Measurements from ENCODE around the gene SPTLC3.

DNA sequence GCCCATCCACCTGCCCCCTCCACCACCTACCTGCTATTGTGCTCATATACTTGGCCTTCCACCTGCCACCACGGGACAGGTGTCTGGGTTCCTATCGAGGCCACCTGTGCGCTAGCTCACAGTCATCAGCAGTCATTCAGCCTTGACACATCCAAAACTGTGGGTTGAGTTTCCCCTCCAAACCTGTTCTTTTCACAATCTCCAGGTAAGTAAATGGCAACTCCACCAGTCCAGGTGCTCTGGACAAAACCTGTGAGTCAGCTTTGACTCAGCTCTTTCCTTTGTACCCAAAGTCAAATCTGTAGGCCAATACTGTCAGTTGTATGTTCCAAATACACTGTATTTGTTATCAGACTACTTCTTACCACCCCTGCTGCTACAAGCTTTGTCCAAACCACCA lies 52.6 kb downstream of the SPTLC3 start:
- TF ChIP-seq, protein P1, sequence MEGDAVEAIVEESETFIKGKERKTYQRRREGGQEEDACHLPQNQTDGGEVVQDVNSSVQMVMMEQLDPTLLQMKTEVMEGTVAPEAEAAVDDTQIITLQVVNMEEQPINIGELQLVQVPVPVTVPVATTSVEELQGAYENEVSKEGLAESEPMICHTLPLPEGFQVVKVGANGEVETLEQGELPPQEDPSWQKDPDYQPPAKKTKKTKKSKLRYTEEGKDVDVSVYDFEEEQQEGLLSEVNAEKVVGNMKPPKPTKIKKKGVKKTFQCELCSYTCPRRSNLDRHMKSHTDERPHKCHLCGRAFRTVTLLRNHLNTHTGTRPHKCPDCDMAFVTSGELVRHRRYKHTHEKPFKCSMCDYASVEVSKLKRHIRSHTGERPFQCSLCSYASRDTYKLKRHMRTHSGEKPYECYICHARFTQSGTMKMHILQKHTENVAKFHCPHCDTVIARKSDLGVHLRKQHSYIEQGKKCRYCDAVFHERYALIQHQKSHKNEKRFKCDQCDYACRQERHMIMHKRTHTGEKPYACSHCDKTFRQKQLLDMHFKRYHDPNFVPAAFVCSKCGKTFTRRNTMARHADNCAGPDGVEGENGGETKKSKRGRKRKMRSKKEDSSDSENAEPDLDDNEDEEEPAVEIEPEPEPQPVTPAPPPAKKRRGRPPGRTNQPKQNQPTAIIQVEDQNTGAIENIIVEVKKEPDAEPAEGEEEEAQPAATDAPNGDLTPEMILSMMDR (conservative IDR thresholded peaks at IDR 0.05 in 1 of 2, IDR thresholded peaks at IDR 0.05 in 1 of 2; ENCODE audit: extremely low read depth in 1 of 2, insufficient read depth in 1 of 2, low read depth in 1 of 2, low read length in 2 of 2), result no peak
- TF ChIP-seq EZH2 (IDR thresholded peaks at IDR 0.05; ENCODE audit: borderline replicate concordance, low read length), result no peak

Measured in mammary epithelial cell (primary cell).